GM12878 (cell line): Measurements from ENCODE around the gene CLEC16A. TPM values are rescaled to one million over a fixed set of nuclear protein-coding genes. Genes with fewer than 3 reads are reported as not detected.
A peak's percentile ranks its signal among the peaks of the same experiment; 100 is the strongest.

Source experiments
- BACH1 ChIP-seq: fragments of 450-650 bp; IDR thresholded peaks from 2 replicates; pipeline ENCODE4 v1.6.1; 2017; ENCODE audit warnings: mild to moderate bottlenecking, borderline replicate concordance
- CEBPB ChIP-seq, 2 experiments: fragments of 150-350 bp in 1 of 2; IDR thresholded peaks; 2 replicates each; pipeline ENCODE4 v1.6.1; 2012 to 2014; ENCODE audit warnings: low read depth in 2 of 2, low read length in 2 of 2, borderline replicate concordance in 1 of 2, inconsistent platforms in 1 of 2
- E4F1 ChIP-seq: fragments of 450-650 bp; IDR thresholded peaks from 2 replicates; pipeline ENCODE4 v1.6.1; 2018; ENCODE audit warnings: borderline replicate concordance, mild to moderate bottlenecking; ENCODE audit not compliant: partially characterized antibody
- EED ChIP-seq: sonication (generic); IDR thresholded peaks from 2 replicates; pipeline ENCODE4 v1.6.1; 2016; ENCODE audit warnings: antibody characterized with exemption, low read depth
- EGR1 ChIP-seq, 2 experiments: IDR thresholded peaks; 1 replicate in 1 of 2; 2 replicates in 1 of 2; pipeline ENCODE4 v1.6.1; 2011 to 2012; ENCODE audit warnings: low read depth in 2 of 2, low read length in 2 of 2, borderline replicate concordance in 1 of 2, mild to moderate bottlenecking in 1 of 2, moderate library complexity in 1 of 2
- JUNB ChIP-seq: IDR thresholded peaks from 2 replicates; pipeline ENCODE4 v1.6.1; 2016; ENCODE audit warnings: antibody characterized with exemption, mild to moderate bottlenecking
- LARP7 ChIP-seq: fragments of 450-650 bp; IDR thresholded peaks from 2 replicates; pipeline ENCODE4 v1.6.1; 2017; ENCODE audit warnings: mild to moderate bottlenecking
- NFYA ChIP-seq: IDR thresholded peaks from 2 replicates; pipeline ENCODE4 v1.6.1; 2011; ENCODE audit warnings: low read depth, mild to moderate bottlenecking, low read length, improper control_type of control experiment, borderline replicate concordance
- NR2C2 ChIP-seq: IDR thresholded peaks from 2 replicates; pipeline ENCODE4 v1.6.1; 2011; ENCODE audit warnings: borderline replicate concordance, low read depth; ENCODE audit not compliant: control insufficient read depth, insufficient read length
- PAX5 ChIP-seq: IDR thresholded peaks from 2 replicates; pipeline ENCODE4 v1.6.1; 2011; ENCODE audit warnings: low read depth, low read length, borderline replicate concordance
- PML ChIP-seq: IDR thresholded peaks from 2 replicates; pipeline ENCODE4 v1.6.1; 2012; ENCODE audit warnings: low read length, inconsistent platforms
- RB1 ChIP-seq: fragments of 450-650 bp; formaldehyde crosslinking; IDR thresholded peaks from 2 replicates; pipeline ENCODE4 v1.6.1; 2017; ENCODE audit warnings: mild to moderate bottlenecking, borderline replicate concordance
- RBBP5 ChIP-seq: fragments of 200-600 bp; sonication (generic); conservative IDR thresholded peaks from 2 replicates; pipeline ENCODE4 v1.6.1; 2016
- SMARCA5 ChIP-seq: fragments of 450-650 bp; IDR thresholded peaks from 2 replicates; pipeline ENCODE4 v1.6.1; 2017; ENCODE audit warnings: mild to moderate bottlenecking
- SP1 ChIP-seq: IDR thresholded peaks from one replicate; pipeline ENCODE4 v1.6.1; 2011; ENCODE audit warnings: low read depth, low read length
- SPI1 ChIP-seq: IDR thresholded peaks from 2 replicates; pipeline ENCODE4 v1.6.1; 2011; ENCODE audit warnings: low read depth, mild to moderate bottlenecking, low read length, moderate library complexity, borderline replicate concordance; ENCODE audit not compliant: insufficient read depth
- SREBF1 ChIP-seq: IDR thresholded peaks from 2 replicates; pipeline ENCODE4 v1.6.1; 2012; ENCODE audit warnings: mild to moderate bottlenecking, low read length
- TCF7 ChIP-seq: IDR thresholded peaks from 2 replicates; pipeline ENCODE4 v1.6.1; 2014; ENCODE audit warnings: antibody characterized with exemption, borderline replicate concordance
- ZBTB4 ChIP-seq: fragments of 450-650 bp; formaldehyde crosslinking; IDR thresholded peaks from 2 replicates; pipeline ENCODE4 v1.4.0; 2022; ENCODE audit warnings: mild to moderate bottlenecking, moderate library complexity
- ZSCAN29 ChIP-seq: fragments of 450-650 bp; IDR thresholded peaks from 2 replicates; pipeline ENCODE4 v1.6.1; 2017; ENCODE audit warnings: mild to moderate bottlenecking, moderate library complexity
- polyA plus RNA-seq, 11 experiments: library from polyadenylated mRNA; depleted of rRNA in 4 of 11; unstranded in 6 of 11; stranded (reverse) in 5 of 11; fragments of >200 nt; fragmentation: Nextera tagmentation in 4 of 11; fragmentation: Illumina TruSeq in 1 of 11; extraction: Ambion mirVana in 4 of 11; extraction: Trizol in 1 of 11; gene quantifications; 1 replicate in 1 of 11; 2 replicates in 10 of 11; pipeline versions ENCODE4 v1.2.1 to v1.2.3, GENCODE V29; 2011 to 2016; ENCODE audit warnings: inconsistent platforms in 2 of 11, missing spikeins in 2 of 11, low read depth in 1 of 11
- total RNA-seq, 4 experiments: library from RNA; depleted of rRNA in 3 of 4; stranded (reverse); fragments of >200 nt in 3 of 4; fragmentation: Illumina TruSeq in 1 of 4; extraction: Trizol in 1 of 4; gene quantifications; 2 replicates each; pipeline versions ENCODE4 v1.2.1 to v1.2.3, GENCODE V29; 2013 to 2021
- TF ChIP-seq, protein P1 (sequence below): fragments of 150-350 bp; IDR thresholded peaks from 2 replicates; pipeline ENCODE4 v1.6.1; 2016; ENCODE audit warnings: low read depth, low read length

Gene CLEC16A
- total and polyA plus RNA-seq, 10 of the 15 experiments (the other 5 are each of a cell fraction or from before 2014, with no cell fraction given), result 1.5 to 28.8 (median 19.2) TPM

GRCh38 chr16:10988164-10988803 lies 43.9 kb downstream of the CLEC16A start (continued):
- TF ChIP-seq SMARCA5 (no peak), JUNB (no peak; the same call in 1 of the 2 replicates), SPI1 (peak; percentile 60), NFYA (no peak), PML (no peak), SREBF1 (no peak), ZSCAN29 (no peak), PAX5 (0 out of 2 replicates have a peak, but pooled peaks have one; percentile 19), RBBP5 (no peak), EGR1 (IDR thresholded peaks at IDR 0.05; ENCODE audit: borderline replicate concordance in 1 of 2, low read depth in 2 of 2, low read length in 2 of 2) (no peak), ZBTB4 (CRISPR knock-in tag) (no peak), RB1 (no peak), EED (peak; percentile 81), LARP7 (peak; percentile 32; the same call in 1 of the 2 replicates), BACH1 (peak; percentile 51; the same call in 1 of the 2 replicates), TCF7 (no peak), SP1 (no peak), CEBPB (IDR thresholded peaks at IDR 0.05; ENCODE audit: borderline replicate concordance in 1 of 2, low read depth in 2 of 2, low read length in 2 of 2) (no peak), E4F1 (no peak), NR2C2 (no peak)
- TF ChIP-seq, protein P1, sequence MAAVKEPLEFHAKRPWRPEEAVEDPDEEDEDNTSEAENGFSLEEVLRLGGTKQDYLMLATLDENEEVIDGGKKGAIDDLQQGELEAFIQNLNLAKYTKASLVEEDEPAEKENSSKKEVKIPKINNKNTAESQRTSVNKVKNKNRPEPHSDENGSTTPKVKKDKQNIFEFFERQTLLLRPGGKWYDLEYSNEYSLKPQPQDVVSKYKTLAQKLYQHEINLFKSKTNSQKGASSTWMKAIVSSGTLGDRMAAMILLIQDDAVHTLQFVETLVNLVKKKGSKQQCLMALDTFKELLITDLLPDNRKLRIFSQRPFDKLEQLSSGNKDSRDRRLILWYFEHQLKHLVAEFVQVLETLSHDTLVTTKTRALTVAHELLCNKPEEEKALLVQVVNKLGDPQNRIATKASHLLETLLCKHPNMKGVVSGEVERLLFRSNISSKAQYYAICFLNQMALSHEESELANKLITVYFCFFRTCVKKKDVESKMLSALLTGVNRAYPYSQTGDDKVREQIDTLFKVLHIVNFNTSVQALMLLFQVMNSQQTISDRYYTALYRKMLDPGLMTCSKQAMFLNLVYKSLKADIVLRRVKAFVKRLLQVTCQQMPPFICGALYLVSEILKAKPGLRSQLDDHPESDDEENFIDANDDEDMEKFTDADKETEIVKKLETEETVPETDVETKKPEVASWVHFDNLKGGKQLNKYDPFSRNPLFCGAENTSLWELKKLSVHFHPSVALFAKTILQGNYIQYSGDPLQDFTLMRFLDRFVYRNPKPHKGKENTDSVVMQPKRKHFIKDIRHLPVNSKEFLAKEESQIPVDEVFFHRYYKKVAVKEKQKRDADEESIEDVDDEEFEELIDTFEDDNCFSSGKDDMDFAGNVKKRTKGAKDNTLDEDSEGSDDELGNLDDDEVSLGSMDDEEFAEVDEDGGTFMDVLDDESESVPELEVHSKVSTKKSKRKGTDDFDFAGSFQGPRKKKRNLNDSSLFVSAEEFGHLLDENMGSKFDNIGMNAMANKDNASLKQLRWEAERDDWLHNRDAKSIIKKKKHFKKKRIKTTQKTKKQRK, result no peak
